A549 (cell line): ENCODE measurements around the gene SIK2.

Experiments used
- CTCF ChIP-seq: fragments of >200 bp; sonication (Bioruptor Twin); formaldehyde crosslinking; IDR thresholded peaks from 3 replicates; pipeline ENCODE4 v1.5.1; 2016
- ESRRA ChIP-seq: fragments of 150-350 bp; IDR thresholded peaks from 2 replicates; pipeline ENCODE4 v1.6.1; 2014; ENCODE audit warnings: mild to moderate bottlenecking, low read length, borderline replicate concordance
- GATA3 ChIP-seq: IDR thresholded peaks from 2 replicates; pipeline ENCODE4 v1.6.1; 2012; ENCODE audit warnings: borderline replicate concordance
- HMGXB4 ChIP-seq: fragments of 250-450 bp; sonication (Bioruptor Pico); IDR thresholded peaks from 2 replicates; pipeline ENCODE4 v1.5.0; 2021; ENCODE audit warnings: mild to moderate bottlenecking, moderate library complexity, borderline replicate concordance
- POLR2A ChIP-seq: IDR thresholded peaks from 2 replicates; pipeline ENCODE4 v1.6.1; 2012; ENCODE audit warnings: mild to moderate bottlenecking, low read length
- RAD21 ChIP-seq, 2 experiments: fragments of >200 bp in 1 of 2; sonication (Bioruptor Twin) in 1 of 2; formaldehyde crosslinking in 1 of 2; IDR thresholded peaks in 1 of 2; conservative IDR thresholded peaks in 1 of 2; 2 replicates in 1 of 2; 3 replicates in 1 of 2; pipeline ENCODE4 v1.6.1; 2012 to 2018; ENCODE audit warnings: inconsistent platforms in 1 of 2
- RCOR1 ChIP-seq: fragments of 150-350 bp; IDR thresholded peaks from 2 replicates; pipeline ENCODE4 v1.6.1; 2014; ENCODE audit warnings: antibody characterized with exemption, low read length, low read depth
- SREBF2 ChIP-seq: fragments of 450-650 bp; IDR thresholded peaks from 2 replicates; pipeline ENCODE4 v1.6.1; 2014; ENCODE audit warnings: mild to moderate bottlenecking, moderate library complexity
- TF ChIP-seq, protein P1 (sequence below): fragments of 450-650 bp; IDR thresholded peaks from 2 replicates; pipeline ENCODE4 v1.6.1; 2014; ENCODE audit warnings: antibody characterized with exemption

DNA sequence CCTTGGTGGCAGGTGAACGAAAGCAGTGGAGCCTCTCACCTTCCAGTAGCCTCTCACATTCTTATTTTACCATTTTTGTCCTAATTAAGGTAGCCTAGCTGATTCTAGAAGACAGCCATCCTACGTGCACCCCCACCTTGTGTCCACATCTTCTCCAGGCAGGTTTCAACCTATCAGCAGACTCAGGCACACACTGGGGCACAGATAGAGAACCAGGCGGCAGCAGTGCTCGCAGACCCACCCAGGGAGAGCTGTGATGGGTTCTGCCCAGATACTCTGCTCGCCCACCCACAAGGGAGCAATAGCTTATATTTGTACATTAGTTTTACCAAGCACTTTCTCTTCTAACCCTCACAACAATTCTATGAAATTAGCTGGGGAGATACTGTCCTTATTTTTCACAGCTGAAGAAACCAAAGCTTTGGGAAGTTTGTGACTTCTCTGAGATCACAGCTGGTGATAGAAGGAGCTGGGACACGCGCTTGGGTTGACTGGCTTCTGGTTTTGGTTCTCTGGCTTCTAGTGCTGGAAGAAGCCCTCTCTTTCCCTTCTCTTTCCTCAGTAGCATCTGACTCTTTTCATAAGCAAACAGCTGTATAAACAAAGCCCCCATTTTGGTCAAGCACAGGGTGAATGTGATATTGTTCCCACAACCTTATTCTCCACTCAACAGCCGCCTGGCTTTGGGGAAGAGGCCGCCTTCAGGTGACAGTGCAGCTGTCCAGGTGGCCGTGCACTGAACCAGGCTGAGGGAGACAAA, 127.0 kb downstream of the SIK2 start:
- TF ChIP-seq RAD21 (conservative IDR thresholded peaks at IDR 0.05 in 1 of 2, IDR thresholded peaks at IDR 0.05 in 1 of 2) (no peak), CTCF (no peak), GATA3 (no peak), HMGXB4 (CRISPR knock-in tag) (no peak), ESRRA (no peak), POLR2A (no peak), RCOR1 (no peak), SREBF2 (no peak)
- TF ChIP-seq, protein P1, sequence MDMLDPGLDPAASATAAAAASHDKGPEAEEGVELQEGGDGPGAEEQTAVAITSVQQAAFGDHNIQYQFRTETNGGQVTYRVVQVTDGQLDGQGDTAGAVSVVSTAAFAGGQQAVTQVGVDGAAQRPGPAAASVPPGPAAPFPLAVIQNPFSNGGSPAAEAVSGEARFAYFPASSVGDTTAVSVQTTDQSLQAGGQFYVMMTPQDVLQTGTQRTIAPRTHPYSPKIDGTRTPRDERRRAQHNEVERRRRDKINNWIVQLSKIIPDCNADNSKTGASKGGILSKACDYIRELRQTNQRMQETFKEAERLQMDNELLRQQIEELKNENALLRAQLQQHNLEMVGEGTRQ = no peak
